LNCAP (cell line): ENCODE data around the gene BHLHE41.

ENCODE experiments used
- CTCF ChIP-seq: fragments of 450-650 bp; IDR thresholded peaks from 2 replicates; pipeline ENCODE4 v1.5.1; 2017; ENCODE audit warnings: mild to moderate bottlenecking

The BHLHE41 gene

GRCh38 chr12:26096036-26096435, 28.8 kb downstream of the BHLHE41 start:
- no peak for TF ChIP-seq CTCF

- TF ChIP-seq CTCF, result no peak
These were observed 29.7 kb downstream of the BHLHE41 start for GRCh38 chr12:26095186-26095585.

GRCh38 chr12:26092346-26093105, 32.3 kb downstream of the BHLHE41 start:
- no peak for TF ChIP-seq CTCF

- TF ChIP-seq CTCF, result no peak
These were observed 33.0 kb downstream of the BHLHE41 start for GRCh38 chr12:26091822-26092221.

GRCh38 chr12:26090836-26091510, 33.9 kb downstream of the BHLHE41 start:
- TF ChIP-seq CTCF, result no peak

GRCh38 chr12:26088998-26089397, 35.8 kb downstream of the BHLHE41 start:
- no peak for TF ChIP-seq CTCF

- no peak for TF ChIP-seq CTCF
These were observed 37.9 kb downstream of the BHLHE41 start for GRCh38 chr12:26086936-26087335.
